A673 (cell line): ENCODE results near the gene CHRNA3. TPM values are rescaled to one million over a fixed set of nuclear protein-coding genes. Genes with fewer than 3 reads are reported as not detected.

Experiments used
- BruUV-seq: library from RNA; stranded (reverse); fragments of 400-500 nt; replicated peaks from 2 replicates; lab custom pipeline; 2021; lab: Mats Ljungman, UMichigan
- CTCF ChIA-PET: fragments of 300-600 bp; sonication (Branson Sonifier 250); formaldehyde crosslinking; loops from one replicate; lab custom pipeline; 2022; ENCODE audit warnings: antibody characterized with exemption; lab: Charles Lee
- POLR2A ChIA-PET: fragments of 300-600 bp; sonication (Branson Sonifier 250); formaldehyde crosslinking; loops from one replicate; lab custom pipeline; 2022; ENCODE audit warnings: antibody characterized with exemption; ENCODE audit not compliant: low non-redundant PET; lab: Charles Lee
- DNase-seq: peaks from one replicate; pipeline ENCODE4 v3.0.0-alpha.2; 2015; ENCODE audit warnings: low spot score
- H3K27ac ChIP-seq: fragments of 200-600 bp; sonication (generic); 2 replicates; pipeline ENCODE4 v1.5.1; 2016; ENCODE audit warnings: mixed run types, low read depth, mild to moderate bottlenecking, mixed read lengths, antibody characterized with exemption, low read length; ENCODE audit not compliant: poor library complexity, severe bottlenecking
- H3K27me3 ChIP-seq: fragments of 200-600 bp; sonication (generic); replicated peaks from 2 replicates; pipeline ENCODE4 v1.6.1; 2017; ENCODE audit warnings: mixed run types, low read depth, mild to moderate bottlenecking, mixed read lengths, antibody characterized with exemption, low read length; ENCODE audit not compliant: insufficient read depth, poor library complexity
- H3K36me3 ChIP-seq: fragments of 200-600 bp; sonication (generic); 2 replicates; pipeline ENCODE4 v1.6.1; 2016; ENCODE audit warnings: mixed run types, mild to moderate bottlenecking, mixed read lengths, antibody characterized with exemption, low read length; ENCODE audit not compliant: insufficient read depth, poor library complexity, severe bottlenecking
- H3K4me1 ChIP-seq: fragments of 200-600 bp; sonication (generic); 2 replicates; pipeline ENCODE4 v1.6.1; 2017; ENCODE audit warnings: mixed run types, mild to moderate bottlenecking, mixed read lengths, antibody characterized with exemption, low read length; ENCODE audit not compliant: insufficient read depth, poor library complexity, severe bottlenecking
- H3K4me3 ChIP-seq: fragments of 200-600 bp; sonication (generic); 2 replicates; pipeline ENCODE4 v1.5.1; 2016; ENCODE audit warnings: low read depth, mixed run types, mild to moderate bottlenecking, mixed read lengths, low read length; ENCODE audit not compliant: poor library complexity, severe bottlenecking
- H3K9me3 ChIP-seq: fragments of 200-600 bp; sonication (generic); 2 replicates; pipeline ENCODE4 v1.6.1; 2016; ENCODE audit warnings: mixed run types, low read depth, mild to moderate bottlenecking, mixed read lengths, antibody characterized with exemption, low read length; ENCODE audit not compliant: poor library complexity, severe bottlenecking
- EZH2 ChIP-seq: fragments of 200-600 bp; sonication (generic); IDR thresholded peaks from 2 replicates; pipeline ENCODE4 v1.6.1; 2017; ENCODE audit warnings: borderline replicate concordance, low read depth, mild to moderate bottlenecking, mixed read lengths, antibody characterized with exemption, low read length; ENCODE audit not compliant: poor library complexity, severe bottlenecking
- intact Hi-C: fragments of 100-400 bp; cut with micrococcal nuclease; formaldehyde crosslinking; loops from one replicate; pipeline ENCODE4 v1.10.0; 2022; ENCODE audit not compliant: unreplicated experiment
- total RNA-seq: library from RNA; stranded (reverse); gene quantifications from 2 replicates; pipeline ENCODE4 v1.2.3, GENCODE V29; 2021
- TF ChIP-seq, protein P1 (sequence below): fragments of 300-800, 200-600 bp; sonication (generic); conservative IDR thresholded peaks from 2 replicates; pipeline ENCODE4 v1.5.1; 2017; ENCODE audit warnings: low read depth, mild to moderate bottlenecking, antibody characterized with exemption, low read length, moderate library complexity, mixed read lengths

The CHRNA3 gene
- total RNA-seq, 1 experiment from 2014 or later: not detected

DNA sequence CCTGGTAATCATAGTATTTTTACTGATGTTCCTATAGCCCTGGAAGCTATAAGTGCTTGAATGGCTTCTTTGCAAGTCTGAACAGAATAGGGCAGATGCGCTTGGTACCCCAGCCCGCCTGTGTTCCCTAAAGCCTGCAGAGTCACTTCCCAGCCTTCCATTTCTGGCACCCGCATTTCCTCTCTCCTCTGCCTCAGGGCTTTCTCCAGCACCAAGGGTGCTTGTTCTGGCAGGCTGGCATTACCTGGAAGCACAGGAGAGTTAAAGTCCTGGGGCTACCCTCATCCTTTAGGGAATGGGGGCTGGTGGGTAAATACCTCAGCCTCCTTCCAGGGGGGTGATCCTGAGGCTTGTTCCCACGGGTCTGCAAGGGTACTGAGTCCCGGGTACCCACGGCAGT, 7.4 kb upstream of the CHRNA3 start:
- CTCF ChIA-PET: no interaction called here
- intact Hi-C loops: no loop called here

DNA sequence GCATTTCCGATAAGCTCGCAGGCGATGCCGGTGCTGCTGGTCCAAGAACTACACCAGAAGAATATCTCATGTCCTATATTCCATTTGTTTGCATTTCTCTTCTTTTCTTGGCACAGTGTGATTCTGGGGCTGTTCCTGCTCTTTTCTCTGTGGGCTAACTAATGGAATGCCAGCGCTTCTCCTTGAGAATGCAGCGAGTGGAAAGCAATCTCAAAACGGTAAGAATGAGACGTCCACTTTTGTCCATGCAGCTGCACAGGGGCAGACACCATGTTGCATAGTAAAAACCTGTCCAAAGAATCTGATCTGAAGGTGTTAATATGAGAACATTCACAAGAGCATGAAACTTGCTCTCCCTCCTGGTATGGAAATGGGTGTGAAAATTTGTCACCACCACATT, 6.6 kb upstream of the CHRNA3 start:
- POLR2A ChIA-PET: interaction anchor here (0.6 kb wide), 1 partner anchor 1982 kb away, joined by 9 read pairs; no protein-coding TSS in a partner anchor
- H3K4me3 ChIP-seq: no peak overlapping the region
- no peaks in the 10 kb centered on the region for H3K4me1 ChIP-seq
- DNase-seq: no peak
- intact Hi-C loops: no loop called here
- TF ChIP-seq EZH2: no peak
- TF ChIP-seq, protein P1, sequence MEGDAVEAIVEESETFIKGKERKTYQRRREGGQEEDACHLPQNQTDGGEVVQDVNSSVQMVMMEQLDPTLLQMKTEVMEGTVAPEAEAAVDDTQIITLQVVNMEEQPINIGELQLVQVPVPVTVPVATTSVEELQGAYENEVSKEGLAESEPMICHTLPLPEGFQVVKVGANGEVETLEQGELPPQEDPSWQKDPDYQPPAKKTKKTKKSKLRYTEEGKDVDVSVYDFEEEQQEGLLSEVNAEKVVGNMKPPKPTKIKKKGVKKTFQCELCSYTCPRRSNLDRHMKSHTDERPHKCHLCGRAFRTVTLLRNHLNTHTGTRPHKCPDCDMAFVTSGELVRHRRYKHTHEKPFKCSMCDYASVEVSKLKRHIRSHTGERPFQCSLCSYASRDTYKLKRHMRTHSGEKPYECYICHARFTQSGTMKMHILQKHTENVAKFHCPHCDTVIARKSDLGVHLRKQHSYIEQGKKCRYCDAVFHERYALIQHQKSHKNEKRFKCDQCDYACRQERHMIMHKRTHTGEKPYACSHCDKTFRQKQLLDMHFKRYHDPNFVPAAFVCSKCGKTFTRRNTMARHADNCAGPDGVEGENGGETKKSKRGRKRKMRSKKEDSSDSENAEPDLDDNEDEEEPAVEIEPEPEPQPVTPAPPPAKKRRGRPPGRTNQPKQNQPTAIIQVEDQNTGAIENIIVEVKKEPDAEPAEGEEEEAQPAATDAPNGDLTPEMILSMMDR: no peak
- CTCF ChIA-PET: no interaction called here
- BruUV-seq: no TSS peak
- H3K36me3 ChIP-seq: no peaks in the 10 kb centered on the region
- H3K9me3 ChIP-seq: no peaks in the 10 kb centered on the region
- H3K27ac ChIP-seq: no peak overlapping the region
- H3K27me3 ChIP-seq: peaks cover 88% of the 10 kb centered on the region

More for the DNA sequence above, 7.4 kb upstream of the CHRNA3 start:
- Histone ChIP-seq H3K4me3 (no peak overlapping the region), H3K27me3 (peaks cover 86% of the 10 kb centered on the region), H3K27ac (no peak overlapping the region), H3K4me1 (no peaks in the 10 kb centered on the region), H3K36me3 (no peaks in the 10 kb centered on the region), H3K9me3 (peaks cover 4% of the 10 kb centered on the region)
- no peak for TF ChIP-seq EZH2
- TF ChIP-seq, protein P1: no peak
- DNase-seq: no peak
- POLR2A ChIA-PET: no interaction called here
- BruUV-seq: no TSS peak

DNA sequence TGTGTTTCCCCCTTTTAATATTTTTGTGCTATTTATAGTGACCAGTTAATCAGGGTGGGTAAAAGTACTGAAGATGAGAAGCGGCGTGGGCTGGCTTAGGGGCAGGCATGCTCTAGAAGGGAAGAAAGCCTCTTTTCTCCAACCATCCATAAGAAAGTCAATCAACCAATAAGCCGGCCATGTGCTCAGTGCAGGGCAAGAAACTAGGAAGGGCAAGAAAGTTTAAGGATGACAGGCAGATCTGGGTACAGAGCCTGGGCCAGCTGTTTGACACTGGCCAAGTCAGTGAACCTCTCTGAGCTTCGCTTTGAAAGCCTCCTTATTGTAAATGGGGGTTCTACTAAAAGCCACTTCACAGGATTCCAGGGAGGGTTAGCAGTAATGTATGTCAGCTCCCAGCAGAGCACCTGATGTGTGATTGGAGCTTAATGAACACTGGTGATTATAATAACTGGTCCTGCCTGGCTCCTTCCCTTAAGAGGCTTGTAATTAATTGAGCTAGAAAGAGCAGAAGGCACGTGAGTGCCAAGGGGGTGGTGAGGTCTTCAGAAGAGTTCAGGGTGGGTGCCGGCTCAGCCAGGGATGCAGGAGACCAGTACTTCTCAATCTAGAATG, 5.7 kb upstream of the CHRNA3 start:
- H3K36me3 ChIP-seq: no peaks in the 10 kb centered on the region
- no peaks in the 10 kb centered on the region for H3K9me3 ChIP-seq
- H3K27me3 ChIP-seq: peaks cover 92% of the 10 kb centered on the region
- no peak overlapping the region for H3K27ac ChIP-seq
- POLR2A ChIA-PET: no interaction called here
- BruUV-seq: no TSS peak
- H3K4me1 ChIP-seq: no peaks in the 10 kb centered on the region
- DNase-seq: no peak
- no peak overlapping the region for H3K4me3 ChIP-seq
- CTCF ChIA-PET: no interaction called here
- intact Hi-C loops: no loop called here
- TF ChIP-seq EZH2: no peak
- TF ChIP-seq, protein P1: no peak
